Measurements from ENCODE around the gene POLR1G.

GRCh38 chr19:45421947-45422498 lies 15.6 kb downstream of the POLR1G start:
- TF ChIP-seq POLR2A (IDR thresholded peaks at IDR 0.05; ENCODE audit: low read depth, low read length) (no peak), TAF1 (IDR thresholded peaks at IDR 0.05; ENCODE audit: borderline replicate concordance, low read depth, low read length) (no peak)
